C4-2B (cell line): ENCODE measurements around the gene SETD4.

Experiments
- H3K27ac ChIP-seq: fragments of 450-650 bp; 2 replicates; pipeline ENCODE4 v1.5.1; 2017
- CTCF ChIP-seq: fragments of 450-650 bp; conservative IDR thresholded peaks from 2 replicates; pipeline ENCODE4 v1.5.1; 2017; ENCODE audit warnings: mild to moderate bottlenecking
- ZFX ChIP-seq: fragments of 450-650 bp; IDR thresholded peaks from 2 replicates; pipeline ENCODE4 v1.6.1; 2017

SETD4 gene

DNA sequence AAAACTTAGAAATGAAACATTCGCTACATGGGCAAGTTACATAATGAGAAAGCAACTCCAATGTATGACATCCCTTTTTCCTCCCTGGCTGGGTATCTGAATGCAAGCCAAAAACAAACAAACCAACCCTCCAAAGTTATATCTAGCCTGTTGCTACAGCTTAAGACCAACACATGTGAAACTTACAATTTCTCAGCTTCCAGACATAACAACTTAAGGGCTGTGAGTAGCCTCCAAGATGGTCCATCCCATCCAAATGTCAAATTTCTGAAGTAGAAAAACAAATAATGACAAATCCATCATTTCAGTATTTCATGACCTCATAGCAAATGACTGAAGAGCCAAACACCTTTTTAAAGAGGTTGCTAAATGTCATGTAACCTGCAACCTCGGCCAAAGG is 19.9 kb downstream of the SETD4 start:
- TF ChIP-seq ZFX: no peak
- no peak for TF ChIP-seq CTCF

GRCh38 chr21:36039861-36040260 is 20.5 kb downstream of the SETD4 start:
- TF ChIP-seq ZFX (no peak), CTCF (no peak)
- H3K27ac ChIP-seq: no peak overlapping the region

More for the DNA sequence above, 19.9 kb downstream of the SETD4 start:
- H3K27ac ChIP-seq: no peak overlapping the region

- H3K27ac ChIP-seq: no peak overlapping the region
- TF ChIP-seq ZFX (no peak), CTCF (no peak)
These were observed 21.4 kb downstream of the SETD4 start for GRCh38 chr21:36038701-36039497.

DNA sequence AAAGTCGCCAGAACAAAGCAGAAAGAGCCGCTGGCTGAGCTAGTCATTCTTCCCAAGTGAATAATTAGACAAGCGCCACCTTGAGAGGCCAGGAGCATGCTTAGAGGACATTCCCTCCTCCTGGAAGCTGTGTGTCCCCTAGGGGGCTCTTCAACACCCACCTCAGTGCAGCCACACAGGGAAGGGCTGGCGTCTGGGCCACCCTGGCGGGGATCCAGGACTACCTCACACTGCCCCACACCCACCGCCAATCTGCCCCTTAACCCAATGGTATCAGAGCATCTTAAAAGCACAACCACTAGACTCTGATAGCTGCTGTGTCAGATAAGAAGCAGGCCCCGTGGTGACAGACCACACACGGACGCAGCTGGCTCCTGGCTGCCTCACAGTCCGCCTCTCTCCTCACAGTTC is 24.9 kb downstream of the SETD4 start:
- H3K27ac ChIP-seq: no peak overlapping the region
- TF ChIP-seq ZFX: no peak
- TF ChIP-seq CTCF: no peak

- no peak for TF ChIP-seq ZFX
- TF ChIP-seq CTCF: no peak
- no peak overlapping the region for H3K27ac ChIP-seq
These were observed 26.0 kb downstream of the SETD4 start for GRCh38 chr21:36034211-36034913.

- TF ChIP-seq ZFX (no peak), CTCF (no peak)
- H3K27ac ChIP-seq: no peak overlapping the region
These were observed 27.5 kb downstream of the SETD4 start for GRCh38 chr21:36032647-36033406.

DNA sequence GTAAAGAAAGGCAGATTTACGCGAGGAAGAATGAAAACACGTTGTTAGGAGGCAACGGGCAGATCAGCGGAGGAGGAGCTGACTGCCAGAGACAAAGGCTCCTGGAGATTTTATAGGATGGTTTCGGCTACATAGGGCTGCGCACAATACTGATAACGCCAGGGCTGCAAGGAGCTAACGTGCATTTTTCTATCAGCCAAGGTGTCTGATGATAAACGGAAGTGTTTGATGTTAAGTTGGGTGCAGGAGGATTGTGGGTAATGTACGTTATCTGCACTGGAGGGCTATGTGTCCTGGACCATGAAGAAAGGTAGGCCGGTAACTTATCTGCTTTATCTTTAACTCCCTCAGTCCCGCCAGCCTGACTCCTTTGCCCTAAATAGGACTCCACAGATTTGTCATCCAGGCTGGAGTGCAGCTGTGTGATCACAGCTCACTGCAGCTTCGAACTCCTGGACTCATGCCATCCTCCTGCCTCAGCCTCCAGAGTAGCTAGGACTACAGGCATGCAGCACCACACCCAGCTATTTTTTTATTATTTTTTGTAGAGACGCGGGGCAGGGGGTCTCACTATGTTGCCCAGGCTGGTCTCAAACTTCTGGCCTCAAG is 29.6 kb downstream of the SETD4 start:
- H3K27ac ChIP-seq: no peak overlapping the region
- no peak for TF ChIP-seq CTCF
- TF ChIP-seq ZFX: no peak
